Fibroblast of skin of scalp (primary cell): ENCODE data around the gene TOR1B.

Source experiments
- DNase-seq: peaks from one replicate; pipeline ENCODE4 v3.0.0-alpha.2; 2013

Gene TOR1B

GRCh38 chr9:129814432-129815223 is 11.6 kb downstream of the TOR1B start:
- DNase-seq, result no peak

DNA sequence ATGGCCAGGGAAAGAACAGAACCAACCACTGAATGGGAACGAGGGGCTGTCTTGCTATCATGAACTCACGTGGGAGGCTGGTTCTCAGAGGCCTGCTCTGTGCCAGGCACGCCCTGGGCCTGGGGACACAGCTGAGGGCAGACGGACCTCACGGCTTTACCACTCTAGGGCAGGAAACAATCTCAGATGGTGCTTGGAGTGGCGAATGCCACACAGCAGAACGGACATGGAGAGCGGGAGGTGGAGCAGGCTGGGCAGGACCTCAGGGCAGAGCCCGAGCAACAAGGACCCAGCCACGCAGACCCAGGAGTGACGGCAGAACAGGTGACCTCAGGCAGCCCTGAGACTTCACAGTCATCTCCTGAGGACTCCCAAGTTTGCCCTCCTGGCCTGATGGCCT is 12.3 kb downstream of the TOR1B start:
- DNase-seq, result no peak

DNA sequence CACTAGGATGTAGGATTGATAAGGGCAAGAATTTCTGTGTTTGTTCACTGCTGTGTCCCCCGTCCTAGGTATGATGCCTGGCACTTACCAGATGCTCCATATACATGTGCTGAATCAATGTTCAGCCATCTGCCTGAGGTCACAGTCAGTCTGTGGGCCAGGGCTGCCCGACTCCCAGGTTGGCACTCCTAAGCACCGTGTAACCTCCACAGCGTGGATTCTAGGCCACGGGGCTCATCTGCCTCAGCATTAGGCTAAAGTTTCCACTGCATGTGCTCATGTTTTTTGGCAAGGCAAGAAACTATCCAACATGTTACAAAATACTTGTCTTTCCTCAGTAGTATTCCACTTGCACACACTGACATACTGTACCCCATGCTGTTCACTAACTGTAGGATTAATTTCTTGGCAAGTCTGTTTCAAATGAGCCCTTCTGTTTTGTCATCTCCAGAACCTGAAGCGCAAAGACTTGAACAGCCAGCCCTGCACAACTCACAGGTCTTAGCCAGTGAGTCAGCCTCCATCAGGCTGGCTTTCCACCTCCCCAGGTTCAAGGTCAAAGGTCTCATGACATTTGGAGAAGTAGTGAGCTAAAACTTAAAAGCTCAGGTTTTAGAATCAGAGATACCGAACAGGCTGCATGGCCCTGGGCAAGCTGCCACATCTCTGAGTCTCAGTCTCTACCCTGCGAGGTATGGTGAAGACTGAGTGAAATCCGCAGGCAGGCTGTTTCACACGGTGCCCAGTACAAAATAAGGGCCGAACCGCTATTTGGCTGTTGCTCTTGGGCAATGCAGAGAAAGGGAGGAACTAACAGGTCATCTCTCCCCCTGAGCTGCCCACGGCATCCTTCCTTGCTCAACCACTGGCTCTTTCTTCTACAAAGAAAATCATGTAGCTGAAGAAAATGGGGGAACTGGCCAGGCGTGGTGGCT is 13.8 kb downstream of the TOR1B start:
- no peak for DNase-seq

- DNase-seq, result peak; percentile 17
These were observed 20.0 kb downstream of the TOR1B start for GRCh38 chr9:129822898-129823541.

DNA sequence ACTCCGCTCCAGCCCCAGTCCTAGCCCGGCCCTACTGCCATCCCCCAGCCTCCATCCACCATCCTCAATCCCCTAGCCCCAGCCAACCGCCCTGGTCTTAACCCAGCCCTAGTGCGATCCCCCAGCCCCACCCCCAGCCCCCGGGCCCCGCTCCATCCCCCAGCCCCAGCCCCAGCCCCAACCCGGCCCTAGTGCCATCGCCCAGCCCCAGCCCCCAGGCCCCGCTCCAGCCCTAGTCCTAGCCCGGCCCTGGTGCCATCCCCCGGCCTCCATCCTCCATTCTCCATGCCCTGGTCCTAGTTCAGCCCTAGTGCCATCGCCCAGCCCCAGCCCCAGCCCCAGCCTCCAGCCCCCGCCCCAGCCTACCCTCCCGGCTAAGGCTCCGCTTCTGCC is 20.6 kb downstream of the TOR1B start:
- no peak for DNase-seq

GRCh38 chr9:129823935-129824601 is 21.1 kb downstream of the TOR1B start, which contains the start of gene TOR1A:
TSS of gene TOR1A (minus strand) at chr9:129824136. CDS start at chr9:129824085, 51 bp downstream.
- DNase-seq, result peak; percentile 94

DNA sequence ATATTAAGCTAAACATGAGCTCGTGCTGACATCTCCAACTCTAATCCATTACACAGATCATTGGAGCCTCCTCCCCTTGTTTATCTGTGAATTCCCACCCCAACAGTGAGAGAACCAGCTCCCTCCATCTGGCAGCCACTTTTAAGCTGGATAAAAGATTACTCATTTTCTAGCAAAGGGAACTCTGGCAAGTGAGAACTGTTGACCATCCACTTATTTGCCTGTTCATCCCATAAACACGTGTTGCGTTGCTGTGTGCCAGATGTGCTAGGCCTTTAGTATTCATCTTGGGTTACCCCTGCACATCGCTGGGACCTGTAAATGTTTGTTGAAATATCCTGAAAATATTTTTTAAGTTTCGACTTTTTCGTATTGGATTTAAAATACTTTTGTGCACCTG is 23.4 kb downstream of the TOR1B start:
- DNase-seq, result no peak

DNA sequence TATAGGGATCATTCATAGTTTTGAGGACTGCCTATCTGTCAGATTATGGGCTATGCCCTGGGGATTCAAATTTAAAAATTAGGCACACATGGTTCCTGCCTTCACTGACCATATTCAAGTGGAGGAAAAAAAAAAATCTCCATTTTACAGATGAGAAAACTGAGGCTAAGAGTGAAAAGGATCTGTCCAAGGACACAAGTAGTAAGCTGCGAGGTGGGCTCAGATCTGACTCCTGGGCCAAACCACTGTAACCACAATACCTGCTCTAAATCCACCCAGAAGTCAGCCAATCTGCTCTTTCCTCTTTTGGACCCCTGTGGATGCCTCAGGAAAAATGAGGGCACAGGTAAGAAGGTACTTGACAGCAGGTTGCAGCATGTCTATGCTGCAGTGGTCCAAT is 23.8 kb downstream of the TOR1B start:
- DNase-seq, result no peak

GRCh38 chr9:129828051-129828450 is 25.1 kb downstream of the TOR1B start:
- DNase-seq, result no peak

- no peak for DNase-seq
These were observed 26.0 kb downstream of the TOR1B start for GRCh38 chr9:129828969-129829368.

DNA sequence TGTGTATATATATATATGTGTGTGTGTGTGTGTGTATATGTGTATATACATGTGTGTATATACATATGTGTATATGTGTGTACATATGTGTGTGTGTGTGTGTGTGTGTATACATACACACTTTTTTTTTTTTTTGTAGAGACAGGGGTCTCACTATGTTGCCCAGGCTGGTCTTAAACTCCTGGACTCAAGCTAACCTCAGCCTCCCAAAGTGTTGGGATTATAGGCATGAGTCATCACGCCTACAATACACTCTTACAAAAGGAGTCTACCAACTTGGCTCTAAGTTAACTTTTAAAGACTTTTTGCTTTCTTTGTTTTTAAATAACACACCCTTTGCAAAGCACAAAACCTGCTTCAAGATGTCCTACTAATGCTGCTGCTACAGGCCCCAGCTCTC is 30.0 kb downstream of the TOR1B start:
- DNase-seq, result no peak

GRCh38 chr9:129834489-129835127 is 31.6 kb downstream of the TOR1B start:
- no peak for DNase-seq

GRCh38 chr9:129835128-129835859 is 32.3 kb downstream of the TOR1B start, which contains the start of the genes C9orf78 and USP20:
TSS of gene C9orf78 (minus strand) at chr9:129835275. CDS start at chr9:129835221, 54 bp downstream.
TSS of gene USP20 (plus strand) at chr9:129835458. CDS start at chr9:129852556, 17,098 bp downstream.
- DNase-seq, result peak; percentile 94

- DNase-seq, result no peak
These were observed 32.9 kb downstream of the TOR1B start for GRCh38 chr9:129835860-129836223.

GRCh38 chr9:129836311-129837007 is 33.5 kb downstream of the TOR1B start:
- DNase-seq, result no peak

- peak; percentile 59 for DNase-seq
These were observed 35.8 kb downstream of the TOR1B start for GRCh38 chr9:129838707-129839259.

- no peak for DNase-seq
These were observed 36.5 kb downstream of the TOR1B start for GRCh38 chr9:129839324-129840023.

GRCh38 chr9:129840034-129840433 is 37.0 kb downstream of the TOR1B start:
- no peak for DNase-seq

GRCh38 chr9:129841071-129841470 is 38.1 kb downstream of the TOR1B start:
- no peak for DNase-seq
